ENCODE results near the gene ZNF768.
"Not testable (repeated sequence)": the region's sequence is repeated elsewhere in the genome, so short reads cannot be mapped to it uniquely, and the experiment has no call there.

The ZNF768 gene

DNA sequence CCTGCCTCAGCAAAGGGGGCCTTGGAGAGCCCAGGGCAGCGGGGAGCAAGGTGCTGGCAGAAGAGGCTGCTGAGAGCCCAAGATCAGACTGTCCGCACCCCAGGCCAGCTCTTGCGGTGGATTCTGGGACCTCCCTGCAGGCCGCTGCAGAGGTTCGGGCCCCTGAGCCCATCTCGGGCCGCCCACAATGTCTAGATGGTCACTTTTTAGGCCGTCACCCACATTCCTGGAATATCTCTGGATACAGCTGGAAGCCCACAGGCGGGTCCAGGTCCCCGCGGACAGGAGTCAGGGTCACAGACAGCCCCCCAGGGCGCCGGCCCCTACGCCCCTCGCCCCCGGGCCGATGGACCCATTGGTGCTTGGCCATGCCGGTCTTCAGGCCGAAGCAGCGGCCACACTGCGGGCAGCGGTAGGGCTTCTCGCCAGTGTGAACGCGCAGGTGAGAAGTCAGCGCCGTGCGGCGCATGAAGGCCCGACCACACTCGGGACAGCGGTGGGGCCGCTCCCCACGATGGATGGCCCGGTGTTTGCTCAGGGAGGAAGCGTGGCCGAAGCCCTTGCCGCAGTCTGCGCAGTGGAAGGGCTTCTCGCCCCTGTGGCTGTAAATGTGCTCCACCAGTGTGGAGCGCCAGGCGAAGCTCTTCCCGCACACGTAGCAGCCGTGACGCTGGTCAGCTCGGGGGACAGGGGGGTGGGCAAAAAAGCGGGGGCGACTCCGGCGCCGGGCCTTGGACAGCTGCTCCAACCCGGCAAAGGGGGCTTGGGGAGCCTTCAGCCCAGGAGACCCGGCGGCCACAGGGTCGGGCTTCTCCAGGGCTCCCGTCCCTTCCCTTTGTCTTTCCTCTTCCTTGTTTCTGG, 6.1 kb upstream of the ZNF768 start:
- no peak for DNase-seq

DNA sequence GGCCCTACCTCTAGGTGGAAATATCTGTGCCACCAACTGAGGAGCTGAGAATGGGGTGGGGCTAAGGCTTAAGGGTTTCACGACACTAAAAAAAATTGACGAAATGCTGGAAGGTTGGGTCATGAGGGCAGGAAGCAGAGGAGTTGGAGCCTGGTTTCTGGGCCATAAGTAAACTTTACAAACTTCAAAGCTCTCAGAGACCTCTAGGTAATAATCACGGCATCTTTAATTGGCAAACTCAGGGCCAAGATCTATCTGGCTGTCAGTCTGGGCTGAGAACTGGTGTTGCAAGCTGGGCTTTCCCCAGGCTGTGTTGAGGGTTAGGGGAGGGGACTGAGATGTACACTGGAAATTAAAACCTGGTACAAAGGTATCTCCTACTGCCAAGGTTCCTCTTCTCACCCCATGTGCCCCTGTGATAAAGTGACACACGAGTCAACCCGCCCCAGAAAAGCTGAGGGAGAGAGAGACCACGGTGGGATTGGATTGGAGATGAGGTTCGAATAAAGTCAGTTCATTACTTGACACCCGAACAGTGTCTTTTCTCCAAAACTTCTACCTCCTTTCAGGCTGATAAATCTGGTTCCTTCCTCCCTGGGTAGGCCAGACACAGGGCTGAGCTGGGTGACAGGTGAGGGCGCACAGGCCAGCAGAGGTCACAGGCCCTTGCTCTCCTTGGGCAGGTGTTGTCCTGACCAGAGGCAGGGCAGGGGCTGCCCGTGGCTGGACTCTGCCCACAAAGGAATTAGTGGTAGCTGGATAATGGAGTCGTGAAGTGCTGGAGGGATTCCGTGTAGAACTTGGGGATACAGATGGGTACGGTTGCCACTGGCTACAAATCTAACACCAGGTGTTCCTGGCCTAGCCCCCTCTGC, 4.0 kb upstream of the ZNF768 start:
- DNase-seq: no peak

- no peak for DNase-seq
Measured at GRCh38 chr16:30528799-30529457, 2.6 kb upstream of the ZNF768 start.

- peak; percentile 85 to 91 for DNase-seq
Measured at GRCh38 chr16:30527635-30528178, 1.3 kb upstream of the ZNF768 start.

- DNase-seq: peak; percentile 90 to 93
Measured at GRCh38 chr16:30526823-30527634, 663 bp upstream of the ZNF768 start.

DNA sequence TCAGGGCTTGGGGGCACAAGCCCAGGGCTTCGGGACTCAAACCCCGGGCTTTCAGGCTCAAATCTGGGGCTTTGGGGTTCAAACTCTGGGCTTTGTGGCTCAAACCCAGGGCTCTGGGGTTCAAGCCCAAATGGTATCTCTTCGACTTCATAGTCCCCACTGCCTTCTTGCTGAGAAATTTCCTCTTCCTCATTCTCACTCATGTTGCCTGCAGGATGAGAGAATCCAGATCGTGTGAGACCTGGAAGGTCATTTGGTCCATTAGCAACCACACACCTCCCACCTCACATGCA, 576 bp downstream of the ZNF768 start:
- peak in 1 of 2 experiments; percentile 12 for DNase-seq

DNA sequence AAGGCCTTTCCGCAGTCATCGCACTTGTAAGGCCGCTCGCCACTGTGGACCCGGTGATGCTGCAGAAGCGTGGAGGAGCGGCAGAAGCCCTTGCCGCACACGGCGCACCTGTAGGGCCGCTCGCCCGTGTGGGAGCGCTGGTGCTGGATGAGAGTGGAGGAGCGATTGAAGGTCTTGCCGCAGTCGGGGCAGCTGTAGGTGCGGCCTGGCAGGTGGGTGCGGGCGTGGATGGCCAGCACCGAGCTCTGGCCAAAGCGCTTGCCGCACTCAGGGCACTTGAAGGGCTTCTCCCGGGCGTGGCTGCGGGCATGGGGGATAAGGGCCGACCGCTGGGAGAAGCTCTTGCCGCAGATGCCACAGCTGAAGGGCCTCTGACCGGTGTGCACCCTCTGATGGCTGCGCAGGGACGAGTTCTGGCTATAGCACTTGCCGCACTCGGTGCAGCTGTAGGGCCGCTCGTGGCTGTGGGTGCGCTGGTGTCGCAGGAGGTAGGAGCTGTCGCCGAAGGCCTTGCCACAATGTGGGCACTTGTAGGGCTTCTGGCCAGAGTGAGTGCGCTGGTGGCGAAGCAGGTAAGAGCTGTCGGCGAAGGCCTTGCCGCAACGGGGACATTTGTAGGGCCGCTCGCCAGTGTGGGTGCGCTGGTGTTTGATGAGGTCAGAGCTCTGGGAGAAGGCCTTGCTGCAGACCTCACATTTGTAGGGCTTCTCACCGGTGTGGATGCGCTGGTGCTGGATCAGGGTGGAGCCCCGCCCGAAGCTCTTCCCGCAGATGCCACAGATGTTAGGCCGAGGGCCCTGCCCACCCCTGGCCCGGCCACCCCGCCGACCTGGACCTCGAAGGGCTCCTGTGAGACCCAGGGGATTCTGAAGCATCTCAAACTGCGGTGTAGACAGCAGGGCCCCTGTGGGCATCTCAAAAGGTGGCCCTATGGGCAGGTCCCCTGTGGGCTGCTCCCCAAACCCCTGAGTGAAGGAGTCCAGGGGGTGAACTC, 1.5 kb downstream of the ZNF768 start:
- DNase-seq: no peak

GRCh38 chr16:30523768-30524574, 2.4 kb downstream of the ZNF768 start:
- no peak for DNase-seq

DNA sequence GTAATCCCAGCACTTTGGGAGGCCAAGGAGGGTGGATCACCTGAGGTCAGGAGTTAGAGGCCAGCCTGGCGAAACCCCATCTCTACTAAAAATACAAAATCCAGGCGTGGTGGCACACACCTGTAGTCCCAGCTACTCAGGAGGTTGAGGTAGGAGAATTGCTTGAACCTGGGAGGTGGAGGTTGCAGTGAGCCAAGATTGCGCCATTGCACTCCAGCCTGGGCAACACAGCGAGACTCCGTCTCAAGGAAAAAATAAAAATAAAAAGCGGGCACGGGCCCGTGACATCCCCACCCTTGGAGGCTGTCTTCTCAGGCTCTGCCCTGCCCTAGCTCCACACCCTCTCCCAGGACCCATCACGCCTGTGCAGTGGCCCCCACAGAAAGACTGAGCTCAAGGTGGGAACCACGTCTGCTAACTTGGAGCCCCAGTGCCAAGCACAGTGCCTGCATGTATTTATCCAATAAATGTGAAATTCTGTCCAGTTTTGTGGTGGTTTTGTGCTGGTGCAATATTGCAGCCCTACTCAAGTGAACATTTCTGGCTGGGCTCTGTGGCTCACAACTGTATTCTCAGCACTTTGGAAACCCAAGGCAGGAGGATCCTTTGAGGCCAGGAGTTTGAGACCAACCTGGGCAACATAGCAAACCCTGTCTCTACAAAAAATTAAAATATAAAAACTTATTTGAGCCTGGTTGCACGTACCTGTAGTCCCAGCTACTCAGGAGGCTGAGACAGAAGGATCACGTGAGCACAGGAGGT, 3.5 kb downstream of the ZNF768 start:
- not testable (repeated sequence) for DNase-seq

DNA sequence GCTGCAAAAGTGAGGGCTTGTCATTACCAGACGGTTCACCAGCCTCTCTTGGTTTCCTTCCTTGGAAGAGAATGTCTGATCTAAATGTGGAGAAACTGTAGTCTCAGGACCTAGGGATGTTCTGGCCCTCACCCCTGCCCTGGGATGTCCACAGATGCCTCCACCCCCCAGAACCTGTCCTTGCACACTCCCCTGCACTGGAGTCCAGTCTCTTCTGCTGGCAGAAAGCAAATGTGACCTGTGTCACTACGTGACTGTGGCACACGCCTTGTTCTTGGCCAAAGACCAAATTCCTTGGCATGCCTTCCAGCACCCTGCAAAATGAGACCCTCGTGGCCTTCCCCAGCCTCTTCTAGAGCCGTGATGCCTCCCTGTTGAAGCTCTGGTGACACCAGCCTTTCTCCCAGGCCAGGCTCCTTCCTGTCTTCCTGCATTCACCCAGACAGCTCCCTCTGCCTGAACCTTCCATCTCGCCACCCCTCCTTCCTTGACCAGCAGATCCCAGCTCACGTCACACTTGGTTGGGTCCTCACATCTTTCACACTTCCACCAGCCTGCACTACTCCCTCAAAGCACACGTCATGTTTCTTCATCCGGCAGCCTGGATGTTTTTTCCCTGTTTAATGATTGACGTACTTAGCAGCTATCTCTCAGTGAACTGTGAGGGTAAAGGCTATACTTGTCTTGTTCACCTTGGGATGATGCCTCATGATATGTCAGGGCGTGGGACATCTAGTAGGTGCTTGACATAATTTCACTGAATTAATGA, 4.3 kb downstream of the ZNF768 start:
- DNase-seq: no peak

GRCh38 chr16:30521476-30521872, 4.9 kb downstream of the ZNF768 start:
- no peak for DNase-seq

GRCh38 chr16:30519120-30520049, 7.0 kb downstream of the ZNF768 start:
- no peak for DNase-seq

DNA sequence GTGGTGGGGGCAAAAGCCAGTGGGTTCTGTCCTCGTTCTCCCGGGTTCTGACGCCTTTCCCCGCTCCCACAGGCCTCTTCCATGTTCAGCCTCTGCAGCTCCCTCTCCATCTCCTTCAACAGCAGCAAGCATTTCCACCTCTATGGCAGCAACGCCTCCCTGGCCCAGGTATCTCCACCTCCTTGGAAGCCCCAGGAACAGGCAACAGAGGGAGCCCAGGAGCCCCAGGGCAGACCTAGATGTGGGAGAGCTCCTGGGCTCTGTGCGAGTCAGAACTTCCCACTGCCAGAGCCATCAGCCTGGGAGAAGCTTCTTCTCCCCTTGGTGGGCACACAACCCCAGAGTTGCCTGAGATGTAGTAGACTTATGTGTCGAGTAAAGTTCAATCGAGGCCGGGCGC, 7.8 kb downstream of the ZNF768 start:
- DNase-seq: no peak

GRCh38 chr16:30515275-30515674, 11.1 kb downstream of the ZNF768 start:
- DNase-seq: no peak

- no peak for DNase-seq
Measured at GRCh38 chr16:30511509-30511908, 14.9 kb downstream of the ZNF768 start.

DNA sequence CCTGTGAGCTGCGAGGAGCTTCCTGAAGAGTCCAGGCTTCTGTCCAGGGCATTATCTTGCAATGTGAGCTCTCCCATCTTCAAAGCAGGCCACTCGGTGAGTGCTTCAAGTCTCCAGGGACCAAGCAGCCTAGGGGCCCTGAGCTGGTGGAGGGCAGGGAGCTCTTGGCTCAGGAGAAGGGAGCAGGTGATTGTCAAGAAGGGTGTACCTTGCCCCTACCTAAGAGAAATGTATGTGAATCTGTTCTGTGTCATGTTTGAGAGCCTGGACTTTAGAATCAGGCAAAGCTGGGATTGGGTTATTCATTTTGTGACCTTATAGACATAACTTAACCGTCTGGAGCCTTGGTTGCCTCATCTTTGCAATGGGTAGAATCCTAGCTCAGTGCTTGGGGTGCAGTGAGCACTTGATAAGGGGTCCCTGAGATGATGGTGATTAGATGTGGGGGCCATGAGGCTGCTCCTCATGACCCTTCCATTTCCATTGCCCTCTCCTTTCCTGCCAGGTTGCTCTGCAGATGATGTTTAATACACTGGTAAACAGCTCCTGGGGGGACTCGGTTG, 15.9 kb downstream of the ZNF768 start:
- no peak for DNase-seq

Measured in AML-193 (cell line).